Vagina (tissue), 2 donors: ENCODE data around the gene PRDM5. TPM values are rescaled to one million over a fixed set of nuclear protein-coding genes. Genes with fewer than 3 reads are reported as not detected.

Experiments used
- DNase-seq, 2 donors: peaks; one replicate each; pipeline ENCODE4 v3.0.0-alpha.2; 2017; ENCODE audit errors: extremely low spot score in 2 of 2
- H3K27ac ChIP-seq: fragments of 200-600 bp; sonication (generic); one replicate; pipeline ENCODE4 v1.5.1; 2019
- H3K27me3 ChIP-seq: fragments of 200-600 bp; sonication (generic); one replicate; pipeline ENCODE4 v1.5.1; 2019
- H3K36me3 ChIP-seq, 2 donors: fragments of 200-600 bp; sonication (generic); one replicate each; pipeline ENCODE4 v1.5.1; 2017 to 2019
- H3K4me1 ChIP-seq: fragments of 200-600 bp; sonication (generic); one replicate; pipeline ENCODE4 v1.5.1; 2019
- H3K4me3 ChIP-seq, 2 donors: fragments of 200-600 bp; sonication (generic); 1 replicate in 1 of 2; 2 replicates in 1 of 2; pipeline ENCODE4 v1.5.1; 2016 to 2019
- H3K9me3 ChIP-seq: fragments of 200-600 bp; sonication (generic); one replicate; pipeline ENCODE4 v1.5.1; 2019
- CTCF ChIP-seq, 3 experiments: fragments of 450-650 bp in 2 of 3; fragments of 200-600 bp in 1 of 3; sonication (generic) in 1 of 3; IDR thresholded peaks; one replicate each; pipeline ENCODE4 v1.5.1; 2017 to 2019; ENCODE audit warnings: antibody characterized with exemption in 3 of 3, mild to moderate bottlenecking in 2 of 3, moderate library complexity in 2 of 3
- POLR2A ChIP-seq, 2 donors: fragments of 450-650 bp; IDR thresholded peaks; one replicate each; pipeline ENCODE4 v1.6.1; 2017; ENCODE audit warnings: antibody characterized with exemption in 2 of 2, mild to moderate bottlenecking in 2 of 2, moderate library complexity in 2 of 2
- POLR2AphosphoS5 ChIP-seq, 2 donors: sonication (generic); formaldehyde crosslinking; IDR thresholded peaks; one replicate each; pipeline ENCODE4 v1.9.0; 2017; ENCODE audit warnings: antibody characterized with exemption in 2 of 2, mild to moderate bottlenecking in 2 of 2, low read depth in 1 of 2; ENCODE audit not compliant: insufficient read depth in 1 of 2
- intact Hi-C: fragments of 100-400 bp; cut with DNase I; formaldehyde crosslinking; loops from one replicate; pipeline ENCODE4 v1.15.1; 2023
- total RNA-seq: library from RNA; depleted of rRNA; stranded (reverse); fragments of >200 nt; gene quantifications from one replicate; pipeline ENCODE4 v1.2.3, GENCODE V29; 2016

The PRDM5 gene
- total RNA-seq, 1 donor from 2014 or later, result 15.2 TPM

- Histone ChIP-seq H3K27me3 (no peaks in the 10 kb centered on the region), H3K36me3 (no peaks in the 10 kb centered on the region), H3K9me3 (no peaks in the 10 kb centered on the region), H3K4me1 (no peaks in the 10 kb centered on the region), H3K4me3 (no peak overlapping the region), H3K27ac (no peak overlapping the region)
- TF ChIP-seq POLR2A (IDR thresholded peaks at IDR 0.05) (no peak), CTCF (IDR thresholded peaks at IDR 0.05) (no peak), POLR2AphosphoS5 (IDR thresholded peaks at IDR 0.05; ENCODE audit: insufficient read depth in 1 of 2, low read depth in 1 of 2) (no peak)
- intact Hi-C loops, result no loop called here
- DNase-seq, result no peak
Measured at GRCh38 chr4:120760047-120760446, 162.5 kb downstream of the PRDM5 start.

DNA sequence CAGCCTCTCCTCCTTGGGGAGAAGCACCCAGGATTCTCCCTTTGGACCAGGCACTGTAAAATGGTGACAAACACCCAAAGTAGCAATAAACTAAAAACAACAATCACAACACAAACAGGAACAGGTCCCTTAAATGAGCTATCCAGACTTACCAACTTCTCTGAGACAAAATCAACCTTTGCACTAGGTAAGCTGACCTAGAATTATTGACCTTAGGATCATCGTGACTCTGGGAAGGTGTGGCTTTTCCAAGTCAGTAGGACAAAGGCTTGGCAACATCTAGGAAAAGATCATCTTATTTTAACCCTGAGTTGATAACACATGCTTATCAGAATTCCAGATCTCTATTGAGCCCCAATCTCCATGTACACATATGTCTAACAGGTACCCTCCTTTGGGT, 166.7 kb downstream of the PRDM5 start:
- H3K4me3 ChIP-seq, result no peak overlapping the region
- no peak for TF ChIP-seq CTCF (IDR thresholded peaks at IDR 0.05)
- TF ChIP-seq POLR2AphosphoS5 (IDR thresholded peaks at IDR 0.05; ENCODE audit: insufficient read depth in 1 of 2, low read depth in 1 of 2), result no peak
- no peak for TF ChIP-seq POLR2A (IDR thresholded peaks at IDR 0.05)
- intact Hi-C loops, result no loop called here

DNA sequence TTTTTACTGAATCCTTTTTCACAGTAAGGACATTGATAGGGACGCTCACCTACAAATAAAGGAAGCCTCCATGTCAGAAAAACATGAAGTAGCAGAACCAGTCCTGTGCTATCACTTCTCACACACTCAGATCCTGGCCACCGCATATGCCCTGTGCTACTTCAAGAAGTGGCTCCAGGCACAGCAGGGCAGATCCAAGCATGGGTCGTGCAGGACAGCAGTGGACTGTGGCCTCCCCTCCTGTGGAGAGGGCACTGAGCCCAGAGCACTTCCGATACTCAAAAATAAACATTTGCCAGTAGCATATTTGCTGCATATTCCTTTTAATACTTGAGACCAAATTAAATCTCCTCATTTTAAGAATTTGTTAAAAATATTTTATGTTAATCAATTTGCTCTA, 167.9 kb downstream of the PRDM5 start:
- no peaks in the 10 kb centered on the region for H3K36me3 ChIP-seq
- no peaks in the 10 kb centered on the region for H3K9me3 ChIP-seq
- intact Hi-C loops, result no loop called here
- no peaks in the 10 kb centered on the region for H3K4me1 ChIP-seq
- H3K27me3 ChIP-seq, result no peaks in the 10 kb centered on the region
- no peak for DNase-seq
- no peak overlapping the region for H3K4me3 ChIP-seq
- no peak overlapping the region for H3K27ac ChIP-seq
- TF ChIP-seq POLR2A (IDR thresholded peaks at IDR 0.05) (no peak), CTCF (IDR thresholded peaks at IDR 0.05) (no peak), POLR2AphosphoS5 (IDR thresholded peaks at IDR 0.05; ENCODE audit: insufficient read depth in 1 of 2, low read depth in 1 of 2) (no peak)

More for the DNA sequence above, 166.7 kb downstream of the PRDM5 start:
- Histone ChIP-seq H3K27ac (no peak overlapping the region), H3K27me3 (no peaks in the 10 kb centered on the region), H3K9me3 (no peaks in the 10 kb centered on the region), H3K36me3 (no peaks in the 10 kb centered on the region), H3K4me1 (no peaks in the 10 kb centered on the region)
- DNase-seq, result no peak

- Histone ChIP-seq H3K36me3 (no peaks in the 10 kb centered on the region), H3K4me1 (no peaks in the 10 kb centered on the region), H3K9me3 (no peaks in the 10 kb centered on the region), H3K27me3 (no peaks in the 10 kb centered on the region), H3K4me3 (no peak overlapping the region), H3K27ac (no peak overlapping the region)
- TF ChIP-seq POLR2AphosphoS5 (IDR thresholded peaks at IDR 0.05; ENCODE audit: insufficient read depth in 1 of 2, low read depth in 1 of 2) (no peak), POLR2A (IDR thresholded peaks at IDR 0.05) (no peak), CTCF (IDR thresholded peaks at IDR 0.05) (no peak)
- intact Hi-C loops, result no loop called here
- no peak for DNase-seq
Measured at GRCh38 chr4:120753854-120754253, 168.7 kb downstream of the PRDM5 start.

- no peaks in the 10 kb centered on the region for H3K9me3 ChIP-seq
- no peaks in the 10 kb centered on the region for H3K27me3 ChIP-seq
- intact Hi-C loops, result no loop called here
- no peak for TF ChIP-seq POLR2A (IDR thresholded peaks at IDR 0.05)
- TF ChIP-seq POLR2AphosphoS5 (IDR thresholded peaks at IDR 0.05; ENCODE audit: insufficient read depth in 1 of 2, low read depth in 1 of 2), result no peak
- TF ChIP-seq CTCF (IDR thresholded peaks at IDR 0.05), result no peak
- no peaks in the 10 kb centered on the region for H3K36me3 ChIP-seq
- H3K27ac ChIP-seq, result no peak overlapping the region
- DNase-seq, result no peak
- H3K4me1 ChIP-seq, result no peaks in the 10 kb centered on the region
- no peak overlapping the region for H3K4me3 ChIP-seq
Measured at GRCh38 chr4:120750152-120750525, 172.4 kb downstream of the PRDM5 start.
